ENCODE data around the gene CDK6. TPM values are rescaled to one million over a fixed set of nuclear protein-coding genes. Genes with fewer than 3 reads are reported as not detected.

Gene CDK6
- total RNA-seq, 1 donor from 2014 or later, result 254 TPM

DNA sequence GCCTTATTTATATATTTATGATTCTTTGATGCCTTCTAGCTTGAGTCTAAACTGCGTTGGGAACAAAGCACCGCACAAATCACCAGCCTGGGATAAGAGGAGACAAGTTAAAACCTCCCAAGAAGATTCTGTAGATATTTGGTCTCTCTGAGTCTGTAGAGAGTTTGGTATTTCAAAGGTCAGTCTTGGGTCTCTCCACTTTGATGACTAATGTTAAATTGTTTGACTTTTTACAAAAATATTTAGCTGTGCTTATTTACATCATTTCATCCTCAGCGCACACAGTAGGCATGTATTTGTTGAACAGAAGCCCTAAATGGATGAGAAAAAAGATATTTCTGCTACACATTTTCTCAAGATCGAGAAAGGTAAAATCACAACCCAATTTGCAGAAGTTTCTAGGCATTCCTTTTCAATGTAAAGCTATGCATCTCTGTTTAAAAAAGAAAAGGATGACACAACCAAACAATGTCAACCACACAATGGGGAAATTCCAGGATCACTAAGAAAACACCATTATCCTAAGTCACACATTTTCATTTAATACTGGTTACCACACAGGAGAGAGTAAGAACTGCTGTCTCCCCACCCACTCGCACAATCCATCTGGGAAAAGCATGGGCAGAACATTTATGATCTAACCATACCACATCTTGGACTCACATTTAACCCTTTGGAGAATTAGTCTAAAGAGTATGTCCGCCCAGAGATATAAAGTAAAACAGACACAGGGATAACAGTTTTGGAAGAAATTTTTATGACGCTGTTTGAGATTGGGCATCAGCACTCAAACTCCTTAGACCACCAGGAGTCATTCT is 4.4 kb downstream of the CDK6 start:
- intact Hi-C loops (cut with micrococcal nuclease), result loop anchor here (1.0 to 5.0 kb wide), 10 partner anchors 8 to 305 kb away; partner anchors contain the start of genes PEX1 and RBM48
- no peaks in the 10 kb centered on the region for H3K27me3 Mint-ChIP-seq (ENCODE audit: low read depth)
- peaks cover 72% of the 10 kb centered on the region for H3K36me3 Mint-ChIP-seq (ENCODE audit: low read depth)
- peak overlapping the region; percentile 90 for H3K27ac Mint-ChIP-seq
- no peak for DNase-seq (ENCODE audit: low spot score)
- H3K4me3 Mint-ChIP-seq (ENCODE audit: low read depth), result peak overlapping the region; percentile 94
- H3K9me3 Mint-ChIP-seq, result no peaks in the 10 kb centered on the region
- peaks cover 43% of the 10 kb centered on the region for H3K4me1 Mint-ChIP-seq (ENCODE audit: low read depth)

- DNase-seq (ENCODE audit: low spot score), result no peak
- Mint-ChIP-seq H3K4me1 (ENCODE audit: low read depth) (peaks cover 53% of the 10 kb centered on the region), H3K27ac (peak overlapping the region; percentile 90), H3K36me3 (ENCODE audit: low read depth) (peaks cover 80% of the 10 kb centered on the region), H3K27me3 (ENCODE audit: low read depth) (no peaks in the 10 kb centered on the region), H3K4me3 (ENCODE audit: low read depth) (peak overlapping the region; percentile 94), H3K9me3 (no peaks in the 10 kb centered on the region)
- intact Hi-C loops (cut with micrococcal nuclease), result loop anchor here (5.0 kb wide), 4 partner anchors 33 to 303 kb away; partner anchors contain the start of genes PEX1 and RBM48
Measured at GRCh38 chr7:92830532-92831110, 5.8 kb downstream of the CDK6 start.

GRCh38 chr7:92830027-92830426 is 6.3 kb downstream of the CDK6 start:
- H3K9me3 Mint-ChIP-seq, result no peaks in the 10 kb centered on the region
- peak overlapping the region; percentile 94 for H3K4me3 Mint-ChIP-seq (ENCODE audit: low read depth)
- peaks cover 80% of the 10 kb centered on the region for H3K36me3 Mint-ChIP-seq (ENCODE audit: low read depth)
- intact Hi-C loops (cut with micrococcal nuclease), result loop anchor here (5.0 kb wide), 4 partner anchors 33 to 303 kb away; partner anchors contain the start of genes PEX1 and RBM48
- DNase-seq (ENCODE audit: low spot score), result no peak
- H3K4me1 Mint-ChIP-seq (ENCODE audit: low read depth), result peaks cover 56% of the 10 kb centered on the region
- H3K27ac Mint-ChIP-seq, result peak overlapping the region; percentile 90
- no peaks in the 10 kb centered on the region for H3K27me3 Mint-ChIP-seq (ENCODE audit: low read depth)

DNA sequence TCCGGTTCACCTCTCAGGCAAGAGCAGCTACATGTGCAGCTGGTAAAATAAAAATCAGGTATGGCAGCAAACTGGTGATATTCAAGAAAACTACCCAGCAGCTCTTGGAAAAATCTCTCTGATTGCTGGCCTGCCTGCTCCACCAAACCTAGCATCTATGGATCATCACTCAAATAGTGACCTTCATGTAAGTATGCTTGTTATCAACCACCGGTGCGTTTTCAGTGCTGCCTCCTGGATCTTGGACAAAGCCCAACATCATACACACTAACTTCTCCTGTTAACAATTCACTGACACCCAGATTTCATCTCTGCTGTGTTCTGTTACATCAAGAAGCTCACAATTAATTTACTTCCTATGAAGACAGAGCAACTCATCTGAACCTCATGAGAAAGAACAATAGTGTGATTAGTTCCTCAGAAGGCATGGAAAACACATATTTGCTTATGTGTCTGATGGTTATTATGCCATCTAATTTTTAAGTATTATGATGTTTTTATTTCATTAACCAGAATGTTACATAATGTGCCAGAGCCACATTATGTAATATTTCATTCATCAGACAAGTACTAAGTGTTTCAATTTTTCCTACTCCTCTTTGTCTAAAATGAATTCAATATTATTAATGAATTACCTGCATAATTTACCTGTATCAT is 8.8 kb downstream of the CDK6 start:
- Mint-ChIP-seq H3K36me3 (ENCODE audit: low read depth) (peaks cover 83% of the 10 kb centered on the region), H3K27me3 (ENCODE audit: low read depth) (no peaks in the 10 kb centered on the region), H3K27ac (peak overlapping the region; percentile 8), H3K9me3 (peaks cover 3% of the 10 kb centered on the region), H3K4me1 (ENCODE audit: low read depth) (peaks cover 77% of the 10 kb centered on the region), H3K4me3 (ENCODE audit: low read depth) (peak overlapping the region; percentile 9)
- no peak for DNase-seq (ENCODE audit: low spot score)
- intact Hi-C loops (cut with micrococcal nuclease), result no loop called here

DNA sequence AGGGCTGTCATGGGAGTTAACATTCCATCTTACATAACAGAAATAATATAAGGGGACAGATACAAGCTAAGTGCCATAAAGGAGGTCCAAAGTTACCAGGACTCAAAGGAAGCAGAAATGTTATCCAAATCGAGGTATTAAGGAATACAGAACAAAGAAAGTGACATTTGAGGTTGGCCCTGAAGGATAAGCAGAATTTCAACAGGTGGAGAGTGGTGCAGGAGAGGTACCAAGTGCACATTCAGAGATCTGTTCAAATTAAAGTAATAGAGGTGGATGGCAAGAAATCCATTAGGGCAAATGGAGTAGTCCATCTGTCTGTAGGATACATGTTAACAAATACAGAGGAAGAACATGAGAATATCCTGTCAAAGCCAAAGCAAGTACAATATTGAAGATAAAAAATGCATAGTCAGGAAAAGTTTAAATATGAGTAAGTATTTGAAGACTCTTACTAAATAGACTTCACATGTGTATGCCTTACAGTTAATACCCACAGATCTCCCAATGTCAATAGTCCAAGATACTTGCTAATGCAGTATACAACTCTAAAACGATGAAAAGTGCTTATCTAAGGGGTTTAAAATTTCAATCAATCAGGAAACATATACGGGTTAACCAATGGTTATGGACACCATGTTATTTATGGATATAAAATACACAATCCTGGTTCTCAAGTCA is 10.0 kb downstream of the CDK6 start:
- H3K36me3 Mint-ChIP-seq (ENCODE audit: low read depth), result peaks cover 76% of the 10 kb centered on the region
- intact Hi-C loops (cut with micrococcal nuclease), result no loop called here
- DNase-seq (ENCODE audit: low spot score), result no peak
- H3K4me3 Mint-ChIP-seq (ENCODE audit: low read depth), result peak overlapping the region; percentile 41
- no peak overlapping the region for H3K27ac Mint-ChIP-seq
- H3K9me3 Mint-ChIP-seq, result peaks cover 3% of the 10 kb centered on the region
- peaks cover 72% of the 10 kb centered on the region for H3K4me1 Mint-ChIP-seq (ENCODE audit: low read depth)
- no peaks in the 10 kb centered on the region for H3K27me3 Mint-ChIP-seq (ENCODE audit: low read depth)

GRCh38 chr7:92824901-92825480 is 11.4 kb downstream of the CDK6 start:
- intact Hi-C loops (cut with micrococcal nuclease), result loop anchor here (1.0 kb wide), 1 partner anchor 7 kb away; no protein-coding TSS in a partner anchor
- Mint-ChIP-seq H3K4me3 (ENCODE audit: low read depth) (peak overlapping the region; percentile 49), H3K4me1 (ENCODE audit: low read depth) (peaks cover 67% of the 10 kb centered on the region), H3K9me3 (peaks cover 8% of the 10 kb centered on the region), H3K36me3 (ENCODE audit: low read depth) (peaks cover 76% of the 10 kb centered on the region), H3K27ac (peak overlapping the region; percentile 70), H3K27me3 (ENCODE audit: low read depth) (no peaks in the 10 kb centered on the region)
- no peak for DNase-seq (ENCODE audit: low spot score)

DNA sequence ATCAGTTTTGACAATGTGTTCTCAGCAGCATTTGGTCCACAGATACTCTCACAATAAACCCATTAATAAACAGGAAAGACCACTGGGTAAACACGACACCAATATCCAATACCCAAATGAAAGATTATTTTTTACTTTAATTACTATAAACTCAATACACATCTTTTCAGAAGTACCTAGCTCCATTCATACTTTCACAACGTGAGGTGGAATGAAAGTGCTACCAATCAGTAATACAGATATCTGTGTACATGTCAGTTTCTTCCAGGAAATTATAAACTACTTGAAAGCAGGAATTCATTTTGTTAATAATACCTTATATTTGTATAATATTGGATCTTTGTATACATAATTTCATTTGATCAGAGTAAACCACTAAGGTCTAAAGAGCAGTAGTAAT is 11.9 kb downstream of the CDK6 start:
- Mint-ChIP-seq H3K27me3 (ENCODE audit: low read depth) (no peaks in the 10 kb centered on the region), H3K36me3 (ENCODE audit: low read depth) (peaks cover 76% of the 10 kb centered on the region), H3K9me3 (peaks cover 13% of the 10 kb centered on the region), H3K4me1 (ENCODE audit: low read depth) (peaks cover 67% of the 10 kb centered on the region), H3K4me3 (ENCODE audit: low read depth) (peak overlapping the region; percentile 57), H3K27ac (peak overlapping the region; percentile 70)
- DNase-seq (ENCODE audit: low spot score), result no peak
- intact Hi-C loops (cut with micrococcal nuclease), result loop anchor here (1.0 kb wide), 1 partner anchor 8 kb away; no protein-coding TSS in a partner anchor

GRCh38 chr7:92823042-92823441 is 13.3 kb downstream of the CDK6 start:
- no peaks in the 10 kb centered on the region for H3K27me3 Mint-ChIP-seq (ENCODE audit: low read depth)
- peak overlapping the region; percentile 85 for H3K27ac Mint-ChIP-seq
- no peak for DNase-seq (ENCODE audit: low spot score)
- intact Hi-C loops (cut with micrococcal nuclease), result loop anchor here (1.0 kb wide), 1 partner anchor 10 kb away; no protein-coding TSS in a partner anchor
- peak overlapping the region; percentile 38 for H3K4me3 Mint-ChIP-seq (ENCODE audit: low read depth)
- peaks cover 81% of the 10 kb centered on the region for H3K36me3 Mint-ChIP-seq (ENCODE audit: low read depth)
- peaks cover 27% of the 10 kb centered on the region for H3K9me3 Mint-ChIP-seq
- peaks cover 75% of the 10 kb centered on the region for H3K4me1 Mint-ChIP-seq (ENCODE audit: low read depth)

DNA sequence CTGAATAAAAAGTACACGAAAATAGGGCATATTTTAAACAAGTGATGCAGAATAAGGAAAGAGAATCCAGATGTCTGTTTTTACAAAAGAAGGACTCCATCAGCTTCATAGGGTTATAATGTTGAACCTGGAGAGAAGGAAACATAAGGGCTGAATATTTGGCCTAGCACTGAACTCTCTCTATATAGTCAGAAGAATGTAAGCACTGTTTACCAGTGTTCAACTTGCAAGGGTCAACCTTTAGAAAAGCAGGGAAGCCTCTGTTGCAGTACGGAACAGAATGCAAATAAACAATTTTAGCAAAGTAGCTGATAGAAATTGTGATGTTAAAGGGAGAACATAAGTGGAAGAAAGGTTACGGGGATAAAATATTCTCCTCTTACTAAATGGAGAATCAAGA is 16.2 kb downstream of the CDK6 start:
- H3K9me3 Mint-ChIP-seq, result peaks cover 51% of the 10 kb centered on the region
- peaks cover 87% of the 10 kb centered on the region for H3K36me3 Mint-ChIP-seq (ENCODE audit: low read depth)
- H3K4me1 Mint-ChIP-seq (ENCODE audit: low read depth), result peaks cover 68% of the 10 kb centered on the region
- H3K27ac Mint-ChIP-seq, result peak overlapping the region; percentile 20
- intact Hi-C loops (cut with micrococcal nuclease), result no loop called here
- no peak overlapping the region for H3K4me3 Mint-ChIP-seq (ENCODE audit: low read depth)
- no peak for DNase-seq (ENCODE audit: low spot score)
- H3K27me3 Mint-ChIP-seq (ENCODE audit: low read depth), result no peaks in the 10 kb centered on the region

- Mint-ChIP-seq H3K27ac (peak overlapping the region; percentile 9), H3K36me3 (ENCODE audit: low read depth) (peaks cover 74% of the 10 kb centered on the region), H3K9me3 (peaks cover 48% of the 10 kb centered on the region), H3K27me3 (ENCODE audit: low read depth) (no peaks in the 10 kb centered on the region), H3K4me1 (ENCODE audit: low read depth) (peaks cover 67% of the 10 kb centered on the region), H3K4me3 (ENCODE audit: low read depth) (no peak overlapping the region)
- no peak for DNase-seq (ENCODE audit: low spot score)
- intact Hi-C loops (cut with micrococcal nuclease), result no loop called here
Measured at GRCh38 chr7:92817398-92817797, 19.0 kb downstream of the CDK6 start.

GRCh38 chr7:92815412-92815811 is 21.0 kb downstream of the CDK6 start:
- Mint-ChIP-seq H3K9me3 (peaks cover 47% of the 10 kb centered on the region), H3K36me3 (ENCODE audit: low read depth) (peaks cover 77% of the 10 kb centered on the region)
- intact Hi-C loops (cut with micrococcal nuclease), result no loop called here

More at GRCh38 chr7:92815412-92815811, 21.0 kb downstream of the CDK6 start:
- peak overlapping the region; percentile 71 for H3K27ac Mint-ChIP-seq
- H3K27me3 Mint-ChIP-seq (ENCODE audit: low read depth), result no peaks in the 10 kb centered on the region
- H3K4me1 Mint-ChIP-seq (ENCODE audit: low read depth), result peaks cover 73% of the 10 kb centered on the region
- no peak for DNase-seq (ENCODE audit: low spot score)
- H3K4me3 Mint-ChIP-seq (ENCODE audit: low read depth), result peak overlapping the region; percentile 3
